Activated naive CD8-positive, alpha-beta T cell treated with anti-CD3 and anti-CD28 coated beads, Interleukin-2, amount 50 U/mL, for 24 hours (primary cell): ENCODE results near the gene CDK6.

Experiments
- ATAC-seq: fragments of 150-1000 bp; cut with Tn5 transposase; one replicate; pipeline ENCODE4 v1.10.0; 2021
- DNase-seq: peaks from one replicate; pipeline ENCODE4 v3.0.0; 2021
- H3K27ac Mint-ChIP-seq: one replicate; pipeline ENCODE4 v1.8.0; 2021; ENCODE audit warnings: mild to moderate bottlenecking, mixed read lengths
- H3K27me3 Mint-ChIP-seq: one replicate; pipeline ENCODE4 v1.8.0; 2021; ENCODE audit warnings: mixed read lengths
- H3K36me3 Mint-ChIP-seq: one replicate; pipeline ENCODE4 v1.8.0; 2021; ENCODE audit warnings: low read depth, mixed read lengths
- H3K4me1 Mint-ChIP-seq: one replicate; pipeline ENCODE4 v1.8.0; 2021; ENCODE audit warnings: mixed read lengths
- H3K4me3 Mint-ChIP-seq: one replicate; pipeline ENCODE4 v1.8.0; 2021; ENCODE audit warnings: mild to moderate bottlenecking, moderate library complexity, mixed read lengths
- H3K9me3 Mint-ChIP-seq: one replicate; pipeline ENCODE4 v1.8.0; 2021; ENCODE audit warnings: mixed read lengths

CDK6 gene

GRCh38 chr7:92826258-92826938 is 10.0 kb downstream of the CDK6 start:
- Mint-ChIP-seq H3K27ac (peak overlapping the region; percentile 29), H3K36me3 (peaks cover 53% of the 10 kb centered on the region), H3K4me3 (no peak overlapping the region), H3K4me1 (peaks cover 86% of the 10 kb centered on the region), H3K27me3 (no peaks in the 10 kb centered on the region), H3K9me3 (no peaks in the 10 kb centered on the region)
- no peak for DNase-seq
- ATAC-seq = no peak

DNA sequence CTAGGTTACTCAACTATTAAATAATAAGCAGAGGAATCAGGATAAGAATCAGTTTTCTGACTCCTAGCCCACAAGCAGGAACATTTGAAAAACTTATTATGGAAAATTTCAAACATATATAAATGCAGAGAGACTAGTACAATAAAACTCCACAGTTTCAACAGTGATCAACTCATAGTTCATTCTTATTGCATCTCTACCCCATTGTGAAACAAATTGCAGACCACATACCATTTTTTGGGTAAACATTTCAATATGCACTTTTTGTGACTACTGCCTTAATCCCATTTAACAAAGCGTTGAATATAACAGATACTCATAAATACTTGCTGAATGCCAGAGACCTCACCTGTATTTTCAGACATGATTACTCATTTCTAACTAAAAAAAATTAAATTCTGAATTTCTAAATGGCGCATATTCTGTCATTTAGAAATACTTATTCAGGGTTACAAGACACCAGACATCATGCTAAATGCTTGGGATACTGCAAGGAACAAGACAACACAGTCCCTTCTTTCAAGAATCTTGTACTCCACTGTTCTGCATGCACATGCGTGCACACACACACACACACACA is 11.4 kb downstream of the CDK6 start:
- ATAC-seq = no peak
- Mint-ChIP-seq H3K27ac (no peak overlapping the region), H3K36me3 (peaks cover 46% of the 10 kb centered on the region), H3K9me3 (no peaks in the 10 kb centered on the region), H3K4me3 (peak overlapping the region; percentile 2), H3K27me3 (no peaks in the 10 kb centered on the region), H3K4me1 (peaks cover 82% of the 10 kb centered on the region)
- no peak for DNase-seq

GRCh38 chr7:92824450-92824849 is 11.9 kb downstream of the CDK6 start:
- no peak overlapping the region for H3K4me3 Mint-ChIP-seq
- H3K36me3 Mint-ChIP-seq = peaks cover 50% of the 10 kb centered on the region
- H3K27me3 Mint-ChIP-seq = no peaks in the 10 kb centered on the region
- H3K27ac Mint-ChIP-seq = peak overlapping the region; percentile 6
- no peak for DNase-seq
- H3K4me1 Mint-ChIP-seq = peaks cover 82% of the 10 kb centered on the region
- no peak for ATAC-seq
- H3K9me3 Mint-ChIP-seq = no peaks in the 10 kb centered on the region

DNA sequence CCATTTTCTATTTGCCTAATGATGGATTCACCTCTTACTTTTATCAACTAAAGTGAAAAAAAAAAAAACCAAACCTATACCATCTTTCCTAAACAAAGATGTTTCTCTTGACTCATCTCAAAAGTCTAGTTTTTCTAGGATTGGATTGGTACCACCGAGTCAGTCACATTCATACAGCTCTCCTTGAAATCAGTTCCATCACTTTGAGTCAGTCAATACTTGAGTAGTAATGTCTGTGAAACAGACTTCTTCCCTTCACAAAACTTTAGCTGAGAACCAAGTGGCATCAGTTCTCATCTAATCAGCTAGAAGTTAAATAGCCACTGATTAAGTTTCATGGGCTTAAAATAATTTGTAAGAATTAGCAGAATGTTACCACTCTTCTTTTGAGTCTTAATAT is 13.3 kb downstream of the CDK6 start:
- Mint-ChIP-seq H3K36me3 (peaks cover 55% of the 10 kb centered on the region), H3K4me3 (peak overlapping the region; percentile 31), H3K4me1 (peaks cover 85% of the 10 kb centered on the region), H3K27me3 (no peaks in the 10 kb centered on the region), H3K27ac (peak overlapping the region; percentile 33), H3K9me3 (no peaks in the 10 kb centered on the region)
- ATAC-seq (no peak), DNase-seq (no peak)

- H3K27ac Mint-ChIP-seq = no peak overlapping the region
- no peak for DNase-seq
- H3K36me3 Mint-ChIP-seq = peaks cover 62% of the 10 kb centered on the region
- no peaks in the 10 kb centered on the region for H3K9me3 Mint-ChIP-seq
- no peak for ATAC-seq
- H3K4me1 Mint-ChIP-seq = peaks cover 86% of the 10 kb centered on the region
- H3K4me3 Mint-ChIP-seq = no peak overlapping the region
- no peaks in the 10 kb centered on the region for H3K27me3 Mint-ChIP-seq
Measured at GRCh38 chr7:92820191-92820590, 16.2 kb downstream of the CDK6 start.

DNA sequence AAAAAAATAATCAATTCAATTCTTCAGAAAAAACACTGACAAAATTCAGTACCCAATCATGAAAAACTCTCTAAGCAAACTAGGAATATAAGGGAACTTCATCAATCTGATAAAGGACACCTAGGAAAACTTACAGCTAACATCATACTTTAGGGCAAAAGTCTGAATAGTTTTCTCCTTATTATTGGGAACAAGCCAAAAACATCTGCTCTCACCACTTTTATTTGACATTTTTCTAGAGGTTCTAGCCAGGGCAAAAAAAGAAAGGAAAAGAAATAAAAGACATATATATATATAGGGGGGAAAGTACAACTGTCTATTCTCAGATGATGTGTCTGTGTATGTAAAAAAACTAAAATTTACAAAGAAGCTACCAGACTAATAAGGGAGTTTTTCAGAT is 19.0 kb downstream of the CDK6 start:
- Mint-ChIP-seq H3K4me1 (peaks cover 85% of the 10 kb centered on the region), H3K27me3 (no peaks in the 10 kb centered on the region), H3K4me3 (no peak overlapping the region), H3K27ac (no peak overlapping the region), H3K9me3 (no peaks in the 10 kb centered on the region), H3K36me3 (peaks cover 53% of the 10 kb centered on the region)
- no peak for ATAC-seq
- no peak for DNase-seq

- ATAC-seq (no peak), DNase-seq (no peak)
- Mint-ChIP-seq H3K4me1 (peaks cover 97% of the 10 kb centered on the region), H3K9me3 (no peaks in the 10 kb centered on the region), H3K4me3 (peak overlapping the region; percentile 38), H3K36me3 (peaks cover 57% of the 10 kb centered on the region), H3K27ac (peak overlapping the region; percentile 66), H3K27me3 (no peaks in the 10 kb centered on the region)
Measured at GRCh38 chr7:92815412-92815811, 21.0 kb downstream of the CDK6 start.

DNA sequence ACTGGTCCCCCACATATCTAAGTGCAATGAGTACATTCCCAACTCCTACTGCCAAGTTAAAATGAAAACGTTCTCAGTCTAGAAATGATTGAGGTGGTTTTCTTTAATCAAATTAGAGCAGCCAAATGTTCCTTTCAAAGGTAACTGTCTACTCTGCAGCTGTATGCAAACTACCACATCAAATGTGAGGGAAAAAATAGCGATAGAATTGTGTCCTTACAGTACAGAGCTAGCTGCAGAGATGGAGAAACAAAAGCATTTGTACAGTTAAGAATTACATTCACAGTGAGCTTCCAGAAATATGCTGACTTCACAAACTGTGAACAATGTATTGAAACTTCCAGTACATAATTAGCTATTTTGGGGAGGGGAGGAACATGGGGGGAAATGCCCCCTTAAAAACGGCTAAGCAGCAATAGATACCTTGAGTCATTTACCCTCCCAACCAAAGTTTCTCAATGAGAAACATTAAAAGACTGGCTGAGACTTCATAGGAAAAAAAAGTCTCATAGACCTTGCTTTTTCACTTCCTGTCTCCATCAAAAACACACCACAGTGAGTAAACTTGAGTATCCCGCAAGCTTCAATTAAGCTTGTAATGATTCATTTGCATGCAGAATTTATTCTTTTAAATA is 22.9 kb downstream of the CDK6 start:
- peak; percentile 79 for ATAC-seq
- H3K9me3 Mint-ChIP-seq = no peaks in the 10 kb centered on the region
- H3K4me1 Mint-ChIP-seq = peaks cover 94% of the 10 kb centered on the region
- H3K36me3 Mint-ChIP-seq = peaks cover 51% of the 10 kb centered on the region
- no peak for DNase-seq
- H3K27ac Mint-ChIP-seq = peak overlapping the region; percentile 97
- H3K27me3 Mint-ChIP-seq = no peaks in the 10 kb centered on the region
- peak overlapping the region; percentile 48 for H3K4me3 Mint-ChIP-seq

GRCh38 chr7:92811158-92811557 is 25.2 kb downstream of the CDK6 start:
- Mint-ChIP-seq H3K36me3 (peaks cover 43% of the 10 kb centered on the region), H3K9me3 (no peaks in the 10 kb centered on the region), H3K4me3 (peak overlapping the region; percentile 22), H3K27ac (peak overlapping the region; percentile 97), H3K4me1 (peaks cover 91% of the 10 kb centered on the region), H3K27me3 (no peaks in the 10 kb centered on the region)
- no peak for ATAC-seq
- DNase-seq = no peak

- Mint-ChIP-seq H3K27ac (peak overlapping the region; percentile 97), H3K4me1 (peaks cover 87% of the 10 kb centered on the region), H3K4me3 (peak overlapping the region; percentile 63), H3K27me3 (no peaks in the 10 kb centered on the region), H3K9me3 (no peaks in the 10 kb centered on the region), H3K36me3 (peaks cover 35% of the 10 kb centered on the region)
- DNase-seq (peak; percentile 54), ATAC-seq (peak; percentile 45)
Measured at GRCh38 chr7:92809760-92810573, 26.4 kb downstream of the CDK6 start.

DNA sequence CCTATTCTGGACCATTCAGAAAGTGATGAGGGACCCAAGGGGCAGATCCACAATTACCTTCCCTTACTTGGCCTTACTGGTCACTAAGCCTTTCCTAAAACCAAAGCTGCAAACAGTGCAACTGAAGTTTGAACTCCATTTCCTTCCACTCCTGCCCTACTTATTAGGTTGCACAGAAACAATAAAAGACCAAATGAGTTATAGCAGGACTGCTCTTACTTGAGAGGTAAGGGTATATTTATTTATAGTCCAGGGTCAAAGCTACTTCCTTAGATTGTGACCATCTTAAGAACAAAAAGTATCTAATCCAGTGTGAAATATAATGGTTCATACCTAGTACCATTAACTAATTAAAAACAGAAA is 27.0 kb downstream of the CDK6 start:
- H3K27ac Mint-ChIP-seq = peak overlapping the region; percentile 97
- no peak for ATAC-seq

DNA sequence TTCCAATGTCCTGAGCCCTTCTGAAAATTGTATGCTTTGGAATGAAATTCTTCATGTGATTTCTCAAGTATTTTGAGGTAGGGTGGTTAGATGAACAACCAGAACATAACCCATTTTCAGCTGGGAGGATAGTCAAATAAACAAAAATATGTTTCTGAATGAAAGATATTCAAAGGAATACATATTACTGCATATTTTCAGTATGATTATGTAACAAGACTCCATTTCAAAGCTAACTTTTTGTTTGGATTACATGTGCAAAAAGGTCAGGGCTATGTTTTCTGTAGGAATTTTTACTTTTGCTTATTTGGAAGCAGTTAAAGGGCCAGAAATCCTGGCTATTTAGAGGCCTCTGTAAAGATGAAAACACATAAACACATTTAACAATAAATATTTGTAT is 27.7 kb downstream of the CDK6 start:
- ATAC-seq (no peak), DNase-seq (no peak)
- Mint-ChIP-seq H3K36me3 (peaks cover 46% of the 10 kb centered on the region), H3K9me3 (no peaks in the 10 kb centered on the region), H3K27me3 (no peaks in the 10 kb centered on the region), H3K27ac (no peak overlapping the region), H3K4me1 (peaks cover 80% of the 10 kb centered on the region), H3K4me3 (no peak overlapping the region)

More for the DNA sequence above, 27.0 kb downstream of the CDK6 start:
- peaks cover 83% of the 10 kb centered on the region for H3K4me1 Mint-ChIP-seq
- H3K27me3 Mint-ChIP-seq = no peaks in the 10 kb centered on the region
- H3K9me3 Mint-ChIP-seq = no peaks in the 10 kb centered on the region
- H3K36me3 Mint-ChIP-seq = peaks cover 41% of the 10 kb centered on the region
- peak overlapping the region; percentile 63 for H3K4me3 Mint-ChIP-seq
- DNase-seq = no peak

DNA sequence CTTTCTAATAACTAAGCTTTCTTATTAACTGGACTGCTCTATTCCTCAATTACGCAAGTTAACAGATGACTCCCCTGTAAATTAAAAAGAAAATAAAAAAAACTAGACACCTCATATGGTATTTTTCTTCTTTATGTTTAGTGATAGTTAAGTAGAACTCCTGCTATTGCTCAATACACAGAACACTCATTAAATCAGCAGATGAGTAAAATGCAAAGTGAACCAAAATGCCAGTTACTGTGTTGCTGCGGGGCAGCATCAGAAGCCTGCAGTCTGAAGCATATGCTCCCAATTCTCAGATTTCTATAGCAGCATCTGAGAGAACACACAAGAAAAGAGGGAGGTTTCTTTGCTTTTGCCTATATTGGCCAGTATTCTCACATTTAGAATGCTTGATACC is 28.4 kb downstream of the CDK6 start:
- H3K27me3 Mint-ChIP-seq = no peaks in the 10 kb centered on the region
- peaks cover 3% of the 10 kb centered on the region for H3K9me3 Mint-ChIP-seq
- H3K4me3 Mint-ChIP-seq = no peak overlapping the region
- ATAC-seq (no peak), DNase-seq (no peak)
- H3K4me1 Mint-ChIP-seq = peaks cover 79% of the 10 kb centered on the region
- H3K36me3 Mint-ChIP-seq = peaks cover 52% of the 10 kb centered on the region
- peak overlapping the region; percentile 35 for H3K27ac Mint-ChIP-seq

DNA sequence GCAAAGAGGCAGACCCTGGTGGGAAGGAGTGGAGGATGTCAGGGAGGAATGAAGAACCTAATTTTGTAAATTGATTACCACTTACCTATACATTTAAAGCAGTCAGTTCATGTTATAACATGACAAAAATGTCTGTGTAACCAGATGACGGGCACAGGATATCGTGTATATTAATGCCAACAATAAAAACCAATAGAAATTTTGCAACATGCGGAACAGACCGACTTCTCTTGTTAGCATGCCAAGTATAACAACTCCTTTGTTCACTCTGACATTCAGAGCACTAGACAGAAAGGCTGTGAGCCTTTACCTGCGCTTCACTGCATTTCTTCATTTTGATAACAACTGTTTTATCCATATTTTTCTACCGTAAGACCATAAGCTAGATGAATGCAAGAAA is 29.9 kb downstream of the CDK6 start:
- H3K4me1 Mint-ChIP-seq = peaks cover 68% of the 10 kb centered on the region
- peaks cover 3% of the 10 kb centered on the region for H3K9me3 Mint-ChIP-seq
- H3K36me3 Mint-ChIP-seq = peaks cover 50% of the 10 kb centered on the region
- DNase-seq (no peak), ATAC-seq (no peak)
- H3K4me3 Mint-ChIP-seq = no peak overlapping the region
- no peaks in the 10 kb centered on the region for H3K27me3 Mint-ChIP-seq
- H3K27ac Mint-ChIP-seq = no peak overlapping the region
